Measurements from ENCODE around the gene OGA. TPM values are rescaled to one million over a fixed set of nuclear protein-coding genes. Genes with fewer than 3 reads are reported as not detected.
"Not testable (repeated sequence)": the region's sequence is repeated elsewhere in the genome, so short reads cannot be mapped to it uniquely, and the experiment has no call there.

Gene OGA
- polyA plus RNA-seq, 2 donors: 40.0 to 47.1 TPM

GRCh38 chr10:101807158-101807557 lies 11.1 kb downstream of the OGA start:
- 85 to 90% methylated on average over 1 of the region's 1 CpG for WGBS, 2 donors
- no peaks in the 10 kb centered on the region for H3K4me1 ChIP-seq (ENCODE audit: control insufficient read depth in 2 of 2, insufficient read depth in 2 of 2, low read length in 1 of 2)
- peaks cover 6 to 11% of the 10 kb centered on the region in 2 donors for H3K36me3 ChIP-seq (ENCODE audit: control insufficient read depth in 2 of 2, insufficient read depth in 2 of 2, low read length in 1 of 2)
- no peak overlapping the region for H3K27ac ChIP-seq (ENCODE audit: low read depth in 2 of 2, low read length in 1 of 2)
- no peaks in the 10 kb centered on the region for H3K9me3 ChIP-seq (ENCODE audit: control insufficient read depth in 2 of 2, insufficient read depth in 1 of 2, low read depth in 1 of 2, low read length in 1 of 2)
- H3K4me3 ChIP-seq (ENCODE audit: low read depth in 1 of 2, low read length in 2 of 2): no peak overlapping the region
- H3K27me3 ChIP-seq (ENCODE audit: control insufficient read depth in 1 of 2, insufficient read depth in 2 of 2, low read length in 2 of 2): no peaks in the 10 kb centered on the region

- no peaks in the 10 kb centered on the region for H3K9me3 ChIP-seq (ENCODE audit: control insufficient read depth in 2 of 2, insufficient read depth in 1 of 2, low read depth in 1 of 2, low read length in 1 of 2)
- H3K27ac ChIP-seq (ENCODE audit: low read depth in 2 of 2, low read length in 1 of 2): no peak overlapping the region
- WGBS, 2 donors: 64 to 71% methylated on average over 4 of the region's 4 CpGs
- H3K27me3 ChIP-seq (ENCODE audit: control insufficient read depth in 1 of 2, insufficient read depth in 2 of 2, low read length in 2 of 2): no peaks in the 10 kb centered on the region
- H3K4me3 ChIP-seq (ENCODE audit: low read depth in 1 of 2, low read length in 2 of 2): no peak overlapping the region
- peaks cover 13 to 19% of the 10 kb centered on the region in 2 donors for H3K36me3 ChIP-seq (ENCODE audit: control insufficient read depth in 2 of 2, insufficient read depth in 2 of 2, low read length in 1 of 2)
- no peaks in the 10 kb centered on the region for H3K4me1 ChIP-seq (ENCODE audit: control insufficient read depth in 2 of 2, insufficient read depth in 2 of 2, low read length in 1 of 2)
Measured at GRCh38 chr10:101803511-101803910, 14.7 kb downstream of the OGA start.

- H3K36me3 ChIP-seq (ENCODE audit: control insufficient read depth in 2 of 2, insufficient read depth in 2 of 2, low read length in 1 of 2): peaks cover 12 to 24% of the 10 kb centered on the region in 2 donors
Measured at GRCh38 chr10:101797403-101798059, 20.7 kb downstream of the OGA start.

GRCh38 chr10:101793526-101793925 lies 24.7 kb downstream of the OGA start:
- WGBS, 2 donors: 97 to 98% methylated on average over 12 of the region's 12 CpGs
- no peaks in the 10 kb centered on the region for H3K4me1 ChIP-seq (ENCODE audit: control insufficient read depth in 2 of 2, insufficient read depth in 2 of 2, low read length in 1 of 2)
- H3K36me3 ChIP-seq (ENCODE audit: control insufficient read depth in 2 of 2, insufficient read depth in 2 of 2, low read length in 1 of 2): peaks cover 10 to 14% of the 10 kb centered on the region in 2 donors

More at GRCh38 chr10:101797403-101798059, 20.7 kb downstream of the OGA start:
- WGBS, 2 donors: 75 to 77% methylated on average over 4 of the region's 4 CpGs
- no peaks in the 10 kb centered on the region for H3K27me3 ChIP-seq (ENCODE audit: control insufficient read depth in 1 of 2, insufficient read depth in 2 of 2, low read length in 2 of 2)
- no peak overlapping the region for H3K27ac ChIP-seq (ENCODE audit: low read depth in 2 of 2, low read length in 1 of 2)
- no peak overlapping the region for H3K4me3 ChIP-seq (ENCODE audit: low read depth in 1 of 2, low read length in 2 of 2)
- no peaks in the 10 kb centered on the region for H3K4me1 ChIP-seq (ENCODE audit: control insufficient read depth in 2 of 2, insufficient read depth in 2 of 2, low read length in 1 of 2)
- H3K9me3 ChIP-seq (ENCODE audit: control insufficient read depth in 2 of 2, insufficient read depth in 1 of 2, low read depth in 1 of 2, low read length in 1 of 2): no peaks in the 10 kb centered on the region

GRCh38 chr10:101789686-101790085 lies 28.6 kb downstream of the OGA start:
- H3K36me3 ChIP-seq (ENCODE audit: control insufficient read depth in 2 of 2, insufficient read depth in 2 of 2, low read length in 1 of 2): peaks cover 16% of the 10 kb centered on the region in 2 donors
- no peaks in the 10 kb centered on the region for H3K27me3 ChIP-seq (ENCODE audit: control insufficient read depth in 1 of 2, insufficient read depth in 2 of 2, low read length in 2 of 2)
- H3K4me3 ChIP-seq (ENCODE audit: low read depth in 1 of 2, low read length in 2 of 2): no peak overlapping the region
- WGBS, 2 donors: 93 to 96% methylated on average over 7 of the region's 7 CpGs
- H3K9me3 ChIP-seq (ENCODE audit: control insufficient read depth in 2 of 2, insufficient read depth in 1 of 2, low read depth in 1 of 2, low read length in 1 of 2): no peaks in the 10 kb centered on the region
- H3K4me1 ChIP-seq (ENCODE audit: control insufficient read depth in 2 of 2, insufficient read depth in 2 of 2, low read length in 1 of 2): no peaks in the 10 kb centered on the region
- no peak overlapping the region for H3K27ac ChIP-seq (ENCODE audit: low read depth in 2 of 2, low read length in 1 of 2)

More at GRCh38 chr10:101793526-101793925, 24.7 kb downstream of the OGA start:
- Histone ChIP-seq H3K9me3 (ENCODE audit: control insufficient read depth in 2 of 2, insufficient read depth in 1 of 2, low read depth in 1 of 2, low read length in 1 of 2) (no peaks in the 10 kb centered on the region), H3K27ac (ENCODE audit: low read depth in 2 of 2, low read length in 1 of 2) (no peak overlapping the region), H3K4me3 (ENCODE audit: low read depth in 1 of 2, low read length in 2 of 2) (no peak overlapping the region), H3K27me3 (ENCODE audit: control insufficient read depth in 1 of 2, insufficient read depth in 2 of 2, low read length in 2 of 2) (no peaks in the 10 kb centered on the region)

- H3K27ac ChIP-seq (ENCODE audit: low read depth in 2 of 2, low read length in 1 of 2); H3K9me3 ChIP-seq (ENCODE audit: control insufficient read depth in 2 of 2, insufficient read depth in 1 of 2, low read depth in 1 of 2, low read length in 1 of 2); H3K4me3 ChIP-seq (ENCODE audit: low read depth in 1 of 2, low read length in 2 of 2); H3K4me1 ChIP-seq (ENCODE audit: control insufficient read depth in 2 of 2, insufficient read depth in 2 of 2, low read length in 1 of 2); H3K27me3 ChIP-seq (ENCODE audit: control insufficient read depth in 1 of 2, insufficient read depth in 2 of 2, low read length in 2 of 2): not testable (repeated sequence)
- H3K36me3 ChIP-seq (ENCODE audit: control insufficient read depth in 2 of 2, insufficient read depth in 2 of 2, low read length in 1 of 2): peaks cover 16% of the 10 kb centered on the region in 2 donors
- 89 to 90% methylated on average over 9 of the region's 9 CpGs for WGBS, 2 donors
Measured at GRCh38 chr10:101789231-101789630, 29.0 kb downstream of the OGA start.

- H3K36me3 ChIP-seq (ENCODE audit: control insufficient read depth in 2 of 2, insufficient read depth in 2 of 2, low read length in 1 of 2): peaks cover 11 to 12% of the 10 kb centered on the region in 2 donors
- H3K9me3 ChIP-seq (ENCODE audit: control insufficient read depth in 2 of 2, insufficient read depth in 1 of 2, low read depth in 1 of 2, low read length in 1 of 2): no peaks in the 10 kb centered on the region
- WGBS, 2 donors: 82 to 88% methylated on average over 2 of the region's 2 CpGs
- no peaks in the 10 kb centered on the region for H3K27me3 ChIP-seq (ENCODE audit: control insufficient read depth in 1 of 2, insufficient read depth in 2 of 2, low read length in 2 of 2)
- no peak overlapping the region for H3K4me3 ChIP-seq (ENCODE audit: low read depth in 1 of 2, low read length in 2 of 2)
- H3K27ac ChIP-seq (ENCODE audit: low read depth in 2 of 2, low read length in 1 of 2): no peak overlapping the region
- peaks cover 6 to 12% of the 10 kb centered on the region in 2 donors for H3K4me1 ChIP-seq (ENCODE audit: control insufficient read depth in 2 of 2, insufficient read depth in 2 of 2, low read length in 1 of 2)
Measured at GRCh38 chr10:101785801-101786200, 32.4 kb downstream of the OGA start.

- WGBS, 2 donors: 77 to 85% methylated on average over 2 of the region's 2 CpGs
- Histone ChIP-seq H3K4me1 (ENCODE audit: control insufficient read depth in 2 of 2, insufficient read depth in 2 of 2, low read length in 1 of 2) (peaks cover 12 to 15% of the 10 kb centered on the region in 2 donors), H3K36me3 (ENCODE audit: control insufficient read depth in 2 of 2, insufficient read depth in 2 of 2, low read length in 1 of 2) (peaks cover 8 to 12% of the 10 kb centered on the region in 2 donors), H3K27me3 (ENCODE audit: control insufficient read depth in 1 of 2, insufficient read depth in 2 of 2, low read length in 2 of 2) (no peaks in the 10 kb centered on the region), H3K9me3 (ENCODE audit: control insufficient read depth in 2 of 2, insufficient read depth in 1 of 2, low read depth in 1 of 2, low read length in 1 of 2) (no peaks in the 10 kb centered on the region), H3K4me3 (ENCODE audit: low read depth in 1 of 2, low read length in 2 of 2) (no peak overlapping the region), H3K27ac (ENCODE audit: low read depth in 2 of 2, low read length in 1 of 2) (no peak overlapping the region)
Measured at GRCh38 chr10:101784558-101784957, 33.7 kb downstream of the OGA start.

GRCh38 chr10:101783736-101784118 lies 34.5 kb downstream of the OGA start:
- H3K27ac ChIP-seq (ENCODE audit: low read depth in 2 of 2, low read length in 1 of 2): peak overlapping the region; percentile 56 to 66
- peak overlapping the region; percentile 74 to 76 for H3K4me3 ChIP-seq (ENCODE audit: low read depth in 1 of 2, low read length in 2 of 2)
- H3K9me3 ChIP-seq (ENCODE audit: control insufficient read depth in 2 of 2, insufficient read depth in 1 of 2, low read depth in 1 of 2, low read length in 1 of 2): no peaks in the 10 kb centered on the region
- no peaks in the 10 kb centered on the region for H3K27me3 ChIP-seq (ENCODE audit: control insufficient read depth in 1 of 2, insufficient read depth in 2 of 2, low read length in 2 of 2)
- 28 to 45% methylated on average over 10 of the region's 10 CpGs for WGBS, 2 donors
- H3K4me1 ChIP-seq (ENCODE audit: control insufficient read depth in 2 of 2, insufficient read depth in 2 of 2, low read length in 1 of 2): peaks cover 16 to 17% of the 10 kb centered on the region in 2 donors
- H3K36me3 ChIP-seq (ENCODE audit: control insufficient read depth in 2 of 2, insufficient read depth in 2 of 2, low read length in 1 of 2): peaks cover 8 to 12% of the 10 kb centered on the region in 2 donors

Measured in esophagus (tissue), 2 donors.